Transverse colon (tissue), 4 donors: ENCODE measurements around the gene TAL2.

ENCODE experiments used
- CTCF ChIP-seq, 5 experiments: fragments of 200-600 bp in 3 of 5; fragments of 450-650 bp in 2 of 5; sonication (generic) in 3 of 5; IDR thresholded peaks; 1 replicate in 2 of 5; 2 replicates in 3 of 5; pipeline ENCODE4 v1.5.1; 2016 to 2017; ENCODE audit warnings: antibody characterized with exemption in 5 of 5, inconsistent platforms in 3 of 5, mild to moderate bottlenecking in 2 of 5, moderate library complexity in 1 of 5
- POLR2A ChIP-seq: fragments of 450-650 bp; IDR thresholded peaks from one replicate; pipeline ENCODE4 v1.6.1; 2016; ENCODE audit warnings: antibody characterized with exemption, mild to moderate bottlenecking, moderate library complexity
- POLR2AphosphoS5 ChIP-seq, 3 donors: sonication (generic); formaldehyde crosslinking; IDR thresholded peaks; one replicate each; pipeline ENCODE4 v1.6.1; 2016; ENCODE audit warnings: antibody characterized with exemption in 3 of 3

- no peak for TF ChIP-seq POLR2A
- no peak for TF ChIP-seq CTCF (IDR thresholded peaks at IDR 0.05)
- no peak for TF ChIP-seq POLR2AphosphoS5 (IDR thresholded peaks at IDR 0.05)
Measured at GRCh38 chr9:105661011-105661410, 1.2 kb upstream of the TAL2 start.
